Stromal cell of bone marrow (primary cell): ENCODE results near the gene TRNT1.

Experiments
- DNase-seq: peaks from one replicate; pipeline ENCODE4 v3.0.0-alpha.2; 2012; ENCODE audit warnings: low read depth

Gene TRNT1

DNA sequence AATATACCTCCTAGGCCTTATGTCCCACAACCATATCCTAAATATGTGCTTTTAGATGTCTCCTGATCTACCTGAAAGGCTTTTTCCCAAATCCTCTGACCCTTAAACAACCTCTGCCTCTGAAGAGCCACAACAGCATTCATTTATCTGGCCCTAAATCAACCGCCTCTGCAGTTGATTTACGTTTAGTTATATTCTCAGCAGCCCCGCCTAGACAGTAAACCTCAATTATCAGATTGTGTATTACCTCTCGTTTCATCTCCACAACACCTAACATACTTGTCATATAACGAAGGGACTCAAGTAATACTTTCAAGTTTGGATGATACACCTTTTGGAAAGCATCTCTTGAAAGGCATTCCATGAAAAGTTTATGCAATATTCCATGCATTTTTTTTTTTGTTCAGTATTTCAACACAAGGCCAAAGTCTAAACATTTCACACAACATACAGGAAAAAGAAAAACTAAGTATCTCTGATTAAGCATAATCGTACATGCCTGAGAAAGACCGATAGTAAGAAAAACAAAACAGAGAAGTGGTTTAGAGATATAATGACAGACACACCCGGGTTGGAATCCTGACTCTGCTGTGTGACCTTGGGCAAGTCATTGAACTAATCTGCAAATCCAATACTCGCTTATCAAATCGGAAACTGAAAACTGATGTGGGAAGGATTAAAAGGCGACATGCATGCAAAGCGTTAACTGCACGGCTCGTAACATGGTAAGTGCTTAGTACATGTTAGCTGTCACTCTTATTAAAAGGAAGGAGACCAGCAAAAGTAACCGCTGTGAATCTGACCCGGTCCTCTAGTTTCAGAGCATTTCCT is 52.0 kb downstream of the TRNT1 start:
- DNase-seq, result no peak

DNA sequence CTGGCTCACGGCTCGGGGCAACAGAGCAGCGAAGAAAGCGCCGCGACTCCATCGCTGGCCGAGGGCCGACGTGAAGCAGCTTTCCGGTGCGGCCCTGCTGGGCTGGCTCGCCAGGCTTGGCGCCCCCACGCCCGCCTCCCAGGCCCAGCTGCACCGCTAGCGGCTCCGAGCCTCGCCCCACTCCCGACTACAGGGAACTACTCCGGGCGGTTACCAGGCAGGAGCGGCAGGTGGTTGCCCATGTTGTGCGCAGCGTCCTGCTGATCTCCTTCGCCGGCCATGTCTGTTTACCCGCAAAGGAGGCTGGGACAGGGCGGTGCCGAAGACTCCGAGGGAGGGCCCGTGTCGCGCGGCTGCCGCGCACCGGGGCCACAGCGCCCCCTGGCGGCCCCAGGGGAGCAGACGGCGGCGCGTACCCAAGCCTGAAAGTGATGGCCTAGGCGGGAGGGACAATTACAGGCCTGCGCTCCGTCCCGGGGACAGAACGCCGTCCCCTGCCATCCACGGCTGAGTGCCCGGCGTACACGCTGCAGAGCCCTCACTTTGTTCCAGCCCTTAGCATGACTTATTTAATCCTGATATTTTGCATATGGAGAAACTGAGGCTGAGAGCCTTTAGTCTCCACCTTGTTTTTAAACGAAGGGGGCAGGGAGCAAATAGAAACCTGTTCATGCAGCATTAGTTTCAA is 52.8 kb downstream of the TRNT1 start, which contains the start of gene CRBN:
TSS of gene CRBN (minus strand) at position 285 of the 688 bp plus-strand sequence. CDS start at position 281, 4 bp downstream.
- DNase-seq, result peak; percentile 70

GRCh38 chr3:3180456-3180855 is 53.7 kb downstream of the TRNT1 start:
- no peak for DNase-seq

- no peak for DNase-seq
Observed at GRCh38 chr3:3184876-3185275, 58.1 kb downstream of the TRNT1 start.

DNA sequence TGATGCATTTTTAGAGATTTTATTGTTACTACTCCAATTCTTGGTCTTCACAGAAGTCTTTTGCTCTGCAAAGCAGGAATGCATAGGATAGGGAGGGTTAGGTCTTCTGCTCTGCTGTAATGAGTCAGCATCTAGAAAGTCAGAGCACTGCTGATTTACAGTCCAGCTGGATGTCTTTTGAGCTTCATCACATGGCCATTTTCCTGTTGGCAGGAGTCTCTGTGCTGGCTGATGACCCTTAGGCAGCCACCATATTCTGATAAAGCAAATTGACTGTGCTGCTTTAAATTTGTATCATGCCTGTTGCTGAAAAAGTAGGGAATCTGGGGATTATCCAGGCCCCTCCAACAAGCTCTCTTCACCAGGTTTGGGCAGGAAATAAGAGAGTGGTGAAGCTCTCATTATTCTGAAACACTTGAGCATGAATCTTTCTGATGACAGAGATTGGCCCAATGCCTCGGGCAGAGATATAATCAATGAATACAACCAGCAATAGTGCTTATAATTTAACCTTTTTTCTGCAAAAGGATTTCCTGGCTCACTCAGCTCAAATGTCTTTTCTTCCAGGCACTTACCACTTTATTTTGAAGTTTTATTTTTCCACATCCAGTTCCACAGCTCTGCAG is 62.5 kb downstream of the TRNT1 start:
- DNase-seq, result peak; percentile 23

DNA sequence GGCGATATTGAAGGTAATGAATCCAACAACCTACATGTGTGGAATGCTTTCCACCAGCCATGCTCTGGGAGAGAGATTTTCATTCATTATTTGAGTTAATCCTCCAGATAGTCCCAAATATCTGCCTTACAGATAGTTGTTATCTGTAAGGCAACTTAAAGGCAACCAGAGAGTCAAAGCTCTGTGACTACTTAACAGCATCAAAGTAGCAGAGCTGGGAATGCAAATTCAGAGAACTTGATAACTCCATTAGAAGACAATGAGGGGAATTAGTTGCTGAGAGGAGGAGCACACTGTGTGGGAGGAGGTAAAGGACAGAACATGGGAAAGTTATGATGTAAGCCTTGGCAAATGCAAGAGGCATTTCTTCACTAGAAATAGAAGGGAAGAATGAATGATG is 63.2 kb downstream of the TRNT1 start:
- DNase-seq, result no peak

GRCh38 chr3:3191675-3192285 is 65.0 kb downstream of the TRNT1 start:
- no peak for DNase-seq

GRCh38 chr3:3192286-3192675 is 65.5 kb downstream of the TRNT1 start:
- no peak for DNase-seq

DNA sequence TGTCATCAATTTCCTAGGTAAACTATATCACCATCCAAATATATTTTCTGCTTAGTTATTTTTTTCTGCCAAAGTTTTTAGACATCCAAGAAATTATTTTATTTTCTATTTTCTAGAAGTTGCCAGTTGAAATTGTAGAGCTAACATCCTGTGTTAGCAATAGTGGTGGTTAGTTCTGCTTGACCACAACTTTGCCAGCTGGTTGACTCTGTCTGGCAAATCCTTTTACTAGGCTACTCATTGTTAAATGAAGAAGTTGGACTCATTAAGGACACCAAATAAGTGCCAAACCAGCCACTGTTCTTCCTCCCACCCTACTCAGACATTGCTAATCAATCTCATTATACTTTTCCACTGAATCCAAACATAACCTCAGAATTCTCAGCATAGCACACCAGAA is 68.1 kb downstream of the TRNT1 start:
- DNase-seq, result no peak

GRCh38 chr3:3196148-3196861 is 69.6 kb downstream of the TRNT1 start:
- no peak for DNase-seq
